SK-N-SH (cell line): Measurements from ENCODE around the gene PRDM11.

Experiments used
- CTCF ChIP-seq: fragments of 200-600 bp; sonication (generic); IDR thresholded peaks from 2 replicates; pipeline ENCODE4 v1.6.1; 2017; ENCODE audit warnings: antibody characterized with exemption, mild to moderate bottlenecking, moderate library complexity
- MAX ChIP-seq: IDR thresholded peaks from 2 replicates; pipeline ENCODE4 v1.4.0; 2012; ENCODE audit warnings: low read depth
- NFIC ChIP-seq: IDR thresholded peaks from 2 replicates; pipeline ENCODE4 v1.4.0; 2012; ENCODE audit warnings: borderline replicate concordance
- NRF1 ChIP-seq: IDR thresholded peaks from 2 replicates; pipeline ENCODE4 v1.6.1; 2012; ENCODE audit warnings: low read depth, mild to moderate bottlenecking, low read length
- POLR2AphosphoS5 ChIP-seq: IDR thresholded peaks from 2 replicates; pipeline ENCODE4 v1.6.1; 2012; ENCODE audit warnings: low read depth, low read length
- RAD21 ChIP-seq: IDR thresholded peaks from 2 replicates; pipeline ENCODE4 v1.6.1; 2012; ENCODE audit warnings: mild to moderate bottlenecking, low read length
- TAF1 ChIP-seq: IDR thresholded peaks from 2 replicates; pipeline ENCODE4 v1.6.1; 2012; ENCODE audit warnings: low read depth, mild to moderate bottlenecking, low read length, moderate library complexity, borderline replicate concordance
- TCF12 ChIP-seq: IDR thresholded peaks from 2 replicates; pipeline ENCODE4 v1.4.0; 2012
- USF2 ChIP-seq: fragments of 150-350 bp; IDR thresholded peaks from 2 replicates; pipeline ENCODE4 v1.6.1; 2017; ENCODE audit warnings: antibody characterized with exemption, low read length, low read depth, borderline replicate concordance
- YY1 ChIP-seq: IDR thresholded peaks from 2 replicates; pipeline ENCODE4 v1.4.0; 2012; ENCODE audit warnings: low read depth, mild to moderate bottlenecking
- ZBTB33 ChIP-seq: IDR thresholded peaks from 2 replicates; pipeline ENCODE4 v1.4.0; 2012; ENCODE audit warnings: low read depth, borderline replicate concordance

- TF ChIP-seq RAD21 (no peak), CTCF (no peak), USF2 (no peak), YY1 (no peak), TCF12 (no peak), POLR2AphosphoS5 (no peak), TAF1 (no peak), ZBTB33 (no peak), MAX (no peak), NFIC (no peak), NRF1 (no peak)
Observed at GRCh38 chr11:45165806-45166603, 19.6 kb downstream of the PRDM11 start.
